Epithelial cell of proximal tubule (primary cell): ENCODE results near the gene TAS2R3. TPM values are rescaled to one million over a fixed set of nuclear protein-coding genes. Genes with fewer than 3 reads are reported as not detected.

ENCODE experiments used
- DNase-seq: peaks from one replicate; pipeline ENCODE4 v3.0.0-alpha.2; 2011; ENCODE audit warnings: low read depth
- H3K4me3 ChIP-seq: 2 replicates; pipeline ENCODE4 v1.5.1; 2011; ENCODE audit warnings: low read depth, mild to moderate bottlenecking, low read length
- total RNA-seq: library from RNA; depleted of rRNA; stranded (reverse); fragments of >200 nt; gene quantifications from 2 replicates; pipeline ENCODE4 v1.2.3, GENCODE V29; 2015
- TF ChIP-seq, protein P1 (sequence below): conservative IDR thresholded peaks from 2 replicates; pipeline ENCODE4 v1.5.1; 2012; ENCODE audit warnings: low read depth, mild to moderate bottlenecking, low read length

The TAS2R3 gene
- total RNA-seq, 1 donor from 2014 or later: 0.35 TPM

DNA sequence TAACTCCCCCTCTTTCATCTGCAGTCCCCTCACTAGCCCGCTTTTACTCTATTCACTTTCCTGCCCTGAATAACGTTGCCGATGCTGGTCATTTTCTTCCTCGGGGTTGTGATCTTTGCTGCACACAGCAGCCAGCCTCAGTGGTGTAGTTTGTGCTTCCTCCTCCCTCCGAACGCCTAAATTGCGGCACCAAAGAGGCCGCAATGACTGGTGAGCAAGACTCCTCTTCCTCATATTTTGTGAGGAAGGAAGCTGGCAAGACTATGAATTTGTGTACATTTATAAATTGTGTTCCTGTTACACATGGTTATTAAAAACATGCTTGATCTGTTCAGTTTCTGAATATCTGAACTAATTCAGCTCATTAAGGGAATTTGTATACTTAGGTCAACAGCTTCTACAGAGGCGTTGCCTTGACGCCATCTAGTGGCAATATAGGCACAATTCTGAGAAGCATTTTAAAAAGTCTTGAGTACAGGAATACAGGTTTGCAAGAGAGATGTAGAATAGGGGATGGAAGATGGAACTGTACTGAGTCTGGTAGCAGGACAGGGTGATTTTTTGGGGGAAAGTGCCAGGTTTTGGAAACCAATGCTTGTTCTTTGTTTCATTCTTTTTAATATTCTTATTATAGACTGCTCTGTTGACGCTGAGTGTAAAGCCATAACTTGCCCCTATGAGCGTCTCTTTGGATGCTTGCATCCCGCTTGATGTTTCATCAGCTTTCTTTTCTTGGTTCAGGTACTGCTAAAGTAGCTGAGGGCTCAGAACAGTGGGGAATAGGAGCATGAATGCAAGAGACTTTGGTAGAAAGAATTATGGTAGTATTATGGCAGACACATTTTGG, 22.0 kb downstream of the TAS2R3 start:
- H3K4me3 ChIP-seq: no peak overlapping the region
- peak; percentile 31 for DNase-seq
- TF ChIP-seq, protein P1, sequence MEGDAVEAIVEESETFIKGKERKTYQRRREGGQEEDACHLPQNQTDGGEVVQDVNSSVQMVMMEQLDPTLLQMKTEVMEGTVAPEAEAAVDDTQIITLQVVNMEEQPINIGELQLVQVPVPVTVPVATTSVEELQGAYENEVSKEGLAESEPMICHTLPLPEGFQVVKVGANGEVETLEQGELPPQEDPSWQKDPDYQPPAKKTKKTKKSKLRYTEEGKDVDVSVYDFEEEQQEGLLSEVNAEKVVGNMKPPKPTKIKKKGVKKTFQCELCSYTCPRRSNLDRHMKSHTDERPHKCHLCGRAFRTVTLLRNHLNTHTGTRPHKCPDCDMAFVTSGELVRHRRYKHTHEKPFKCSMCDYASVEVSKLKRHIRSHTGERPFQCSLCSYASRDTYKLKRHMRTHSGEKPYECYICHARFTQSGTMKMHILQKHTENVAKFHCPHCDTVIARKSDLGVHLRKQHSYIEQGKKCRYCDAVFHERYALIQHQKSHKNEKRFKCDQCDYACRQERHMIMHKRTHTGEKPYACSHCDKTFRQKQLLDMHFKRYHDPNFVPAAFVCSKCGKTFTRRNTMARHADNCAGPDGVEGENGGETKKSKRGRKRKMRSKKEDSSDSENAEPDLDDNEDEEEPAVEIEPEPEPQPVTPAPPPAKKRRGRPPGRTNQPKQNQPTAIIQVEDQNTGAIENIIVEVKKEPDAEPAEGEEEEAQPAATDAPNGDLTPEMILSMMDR: peak; percentile 88

- no peak overlapping the region for H3K4me3 ChIP-seq
- TF ChIP-seq, protein P1: no peak
- no peak for DNase-seq
Measured at GRCh38 chr7:141788296-141788695, 24.4 kb downstream of the TAS2R3 start.

- no peak for DNase-seq
Measured at GRCh38 chr7:141789917-141790316, 26.0 kb downstream of the TAS2R3 start, which contains the start of gene TAS2R5. Gene TAS2R5 (plus strand): TSS chr7:141790217. CDS start chr7:141790362, 145 bp downstream.

GRCh38 chr7:141792526-141792925, 28.6 kb downstream of the TAS2R3 start:
- TF ChIP-seq, protein P1: no peak
- no peak overlapping the region for H3K4me3 ChIP-seq
- no peak for DNase-seq

More at GRCh38 chr7:141789917-141790316, 26.0 kb downstream of the TAS2R3 start, which contains the start of gene TAS2R5:
- TF ChIP-seq, protein P1: no peak
- H3K4me3 ChIP-seq: no peak within 1 kb of the TSS

Other genes starting within 250 kb of the TAS2R3 start
- gene AGK, start 212.7 kb upstream of the TAS2R3 start, total RNA-seq: 28.4 and 31.0 TPM in 2 replicates
- gene DENND11, start 61.9 kb upstream of the TAS2R3 start, total RNA-seq: 9.7 and 12.2 TPM in 2 replicates
- gene WEE2, start 55.7 kb upstream of the TAS2R3 start, total RNA-seq: not detected in 2 replicates
- gene SSBP1, start 25.7 kb upstream of the TAS2R3 start, total RNA-seq: 246 and 313 TPM in 2 replicates
- 0.14 and 0.23 TPM in 2 replicates for gene TAS2R4, start 12.6 kb downstream of the TAS2R3 start, total RNA-seq
- 0.35 TPM in 1 of 2 replicates, not detected in the other for gene TAS2R5, start 26.1 kb downstream of the TAS2R3 start, total RNA-seq
- gene PRSS37, start 77.4 kb downstream of the TAS2R3 start, total RNA-seq: not detected in 2 replicates
- gene OR9A4, start 152.3 kb downstream of the TAS2R3 start, total RNA-seq: not detected in 2 replicates
- not detected in 2 replicates for gene CLEC5A, start 182.9 kb downstream of the TAS2R3 start, total RNA-seq
- gene TAS2R38, start 209.7 kb downstream of the TAS2R3 start, total RNA-seq: not detected in 2 replicates
- 0.07 TPM in 1 of 2 replicates, not detected in the other for gene MGAM, start 231.8 kb downstream of the TAS2R3 start, total RNA-seq